Esophagus squamous epithelium (tissue), 4 donors: ENCODE measurements around the gene GLB1L2.

Experiments used
- CTCF ChIP-seq, 6 experiments: fragments of 450-650 bp in 4 of 6; fragments of 200-600 bp in 2 of 6; sonication (generic) in 2 of 6; IDR thresholded peaks; one replicate each; pipeline ENCODE4 v1.5.1; 2016 to 2019; ENCODE audit warnings: antibody characterized with exemption in 6 of 6, mild to moderate bottlenecking in 4 of 6, moderate library complexity in 4 of 6
- POLR2A ChIP-seq, 4 donors: fragments of 450-650 bp; IDR thresholded peaks; one replicate each; pipeline ENCODE4 v1.6.1; 2017; ENCODE audit warnings: antibody characterized with exemption in 4 of 4, mild to moderate bottlenecking in 4 of 4, moderate library complexity in 3 of 4

DNA sequence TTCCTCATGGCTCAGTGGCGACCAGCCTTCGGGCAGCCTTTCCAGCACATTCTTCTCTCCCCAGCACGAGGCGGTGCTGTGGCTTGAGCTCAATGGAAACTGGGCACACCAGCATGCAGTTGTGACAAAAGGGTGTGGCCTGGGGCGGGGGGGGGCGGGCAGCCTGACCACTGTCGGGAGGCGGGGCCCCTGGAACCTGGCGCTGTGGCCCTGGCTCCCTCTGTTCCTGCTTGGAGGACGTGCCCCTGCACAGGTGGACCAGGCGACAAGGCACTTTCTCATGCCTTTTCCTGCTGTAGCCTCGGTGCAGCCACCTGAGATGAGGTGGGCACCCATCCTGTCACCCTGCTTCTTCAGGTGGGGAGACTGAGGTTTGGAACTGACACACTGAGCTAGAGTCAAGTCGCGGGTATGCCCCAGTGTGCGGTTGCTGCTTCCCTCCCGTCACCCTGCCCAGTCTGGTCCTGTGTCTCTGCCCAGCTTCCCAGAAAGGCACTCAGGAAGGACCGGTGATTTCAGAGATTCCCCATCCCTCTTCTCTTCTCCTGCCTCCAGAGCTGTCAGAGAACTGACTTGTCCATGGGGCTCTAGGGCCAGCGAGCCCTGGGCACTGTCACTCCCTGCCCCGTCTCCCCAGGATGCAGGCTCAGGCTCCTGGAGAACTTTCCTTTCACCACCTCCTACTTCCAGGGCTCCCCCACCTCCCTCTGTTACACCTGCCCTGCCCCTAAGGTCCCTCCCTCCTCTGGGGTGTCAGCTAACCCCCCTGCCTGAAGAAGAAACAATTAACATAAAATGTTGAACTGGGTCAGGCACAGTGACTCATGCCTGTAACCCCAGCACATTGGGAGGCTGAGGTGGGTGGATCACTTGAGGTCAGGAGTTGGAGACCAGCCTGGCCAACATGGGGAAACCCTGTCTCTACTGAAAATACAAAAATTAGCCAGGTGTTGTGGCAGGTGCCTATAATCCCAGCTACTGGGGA, 70.3 kb downstream of the GLB1L2 start:
- no peak for TF ChIP-seq CTCF (IDR thresholded peaks at IDR 0.05)
- no peak for TF ChIP-seq POLR2A (IDR thresholded peaks at IDR 0.05)
